GM19468 (cell line): ENCODE measurements around the gene MSRB3.

ENCODE experiments used
- ATAC-seq: cut with Tn5 transposase; IDR thresholded peaks from one replicate; pipeline ENCODE4 v1.9.1; 2021; ENCODE audit warnings: mild to moderate bottlenecking, moderate library complexity, moderate number of reproducible peaks; ENCODE audit not compliant: unreplicated experiment; ENCODE audit errors: extremely low read depth

MSRB3 gene

GRCh38 chr12:65490250-65490649 lies 211.8 kb downstream of the MSRB3 start:
- no peak for ATAC-seq

GRCh38 chr12:65492998-65493912 lies 214.8 kb downstream of the MSRB3 start:
- ATAC-seq = no peak

DNA sequence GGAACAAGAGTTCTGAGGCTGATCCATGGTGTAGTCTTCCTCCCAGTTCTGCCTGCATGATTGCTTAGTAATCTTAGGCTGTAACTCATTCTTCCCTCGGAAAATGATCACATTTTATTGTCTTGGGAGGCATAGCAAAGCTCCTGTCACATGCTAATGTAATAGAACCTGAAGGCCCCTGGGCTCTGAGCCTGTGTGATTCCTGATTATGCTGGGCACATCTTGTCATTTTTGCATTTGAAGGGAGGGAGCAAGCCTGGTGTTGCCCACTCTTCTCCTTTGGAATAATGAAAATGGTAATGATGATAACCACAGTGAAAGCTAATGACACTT lies 215.4 kb downstream of the MSRB3 start:
- ATAC-seq = no peak

DNA sequence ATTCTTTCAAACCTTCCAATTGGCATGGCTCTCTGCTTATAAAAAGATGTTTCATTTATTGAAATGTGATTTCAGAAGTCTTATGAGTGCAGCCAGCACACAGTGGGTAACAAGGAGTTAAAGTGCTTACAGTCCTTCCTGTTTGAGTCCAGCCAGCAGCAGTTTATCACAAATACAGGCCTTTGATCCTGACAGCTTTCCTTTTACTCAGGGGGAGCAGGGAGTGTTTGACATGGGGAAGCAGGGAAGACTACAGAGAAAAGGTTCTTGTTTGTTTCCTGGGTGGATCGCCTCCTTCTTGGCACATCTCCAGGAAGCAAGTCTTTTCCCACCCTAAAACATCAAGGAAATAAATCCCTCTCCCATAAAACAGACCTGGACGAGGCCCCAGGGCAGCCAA lies 216.1 kb downstream of the MSRB3 start:
- no peak for ATAC-seq

DNA sequence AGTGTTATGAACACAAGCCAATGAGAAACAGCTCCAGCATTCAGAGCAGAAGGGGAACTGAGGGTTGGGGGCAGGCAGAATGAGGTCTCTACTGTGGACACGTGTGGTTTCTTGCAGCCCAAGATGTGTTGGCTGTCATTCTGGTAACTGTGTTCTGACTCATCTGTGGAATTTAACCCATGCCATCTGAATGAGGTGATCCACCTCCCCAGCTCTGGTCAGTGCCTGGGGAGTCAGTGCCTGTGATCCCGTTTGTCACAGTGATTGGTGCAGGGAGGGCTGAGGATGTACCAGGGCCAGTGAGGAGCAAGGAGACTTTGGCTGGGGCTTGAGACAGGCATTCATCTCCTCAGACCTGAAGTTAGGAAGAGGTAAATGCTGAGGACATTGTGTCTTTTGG lies 216.8 kb downstream of the MSRB3 start:
- ATAC-seq = no peak

DNA sequence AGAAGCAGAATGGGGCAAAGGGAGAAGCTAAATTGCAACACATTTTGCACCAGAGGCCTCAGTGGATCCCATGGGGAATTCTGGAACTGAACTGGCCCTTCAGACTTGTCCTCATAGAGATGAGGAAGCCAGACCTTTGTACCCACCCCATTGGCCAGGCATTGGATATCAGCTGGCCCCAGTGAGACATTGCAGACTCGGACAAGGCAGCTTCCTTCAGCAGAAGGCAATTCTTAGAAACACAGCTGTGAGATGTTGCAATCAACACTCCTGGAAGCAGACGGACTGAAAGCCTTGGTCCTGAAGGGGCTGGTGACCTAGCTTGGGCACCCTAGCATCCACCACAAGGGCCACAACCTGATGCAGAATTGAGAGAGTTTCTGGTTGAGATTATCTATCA lies 218.1 kb downstream of the MSRB3 start:
- no peak for ATAC-seq

DNA sequence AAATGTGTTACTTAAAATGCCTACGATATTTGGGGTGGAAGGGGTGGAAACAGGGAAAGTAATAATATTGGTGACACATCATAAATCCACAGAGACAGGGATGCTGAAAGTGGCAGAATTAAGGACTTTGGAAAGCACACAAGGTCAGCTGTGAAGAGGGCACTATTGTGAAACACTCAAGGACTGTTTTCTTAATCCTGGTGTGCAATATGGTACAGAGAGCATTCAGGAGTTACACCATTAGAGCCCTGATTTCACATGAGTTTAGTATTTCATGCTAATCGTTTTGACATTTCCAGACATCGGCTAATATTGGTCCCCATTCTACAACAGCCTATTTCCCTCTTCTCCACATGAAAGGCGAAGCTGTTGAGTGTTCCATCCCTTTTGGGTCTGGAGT lies 219.2 kb downstream of the MSRB3 start:
- ATAC-seq = no peak

DNA sequence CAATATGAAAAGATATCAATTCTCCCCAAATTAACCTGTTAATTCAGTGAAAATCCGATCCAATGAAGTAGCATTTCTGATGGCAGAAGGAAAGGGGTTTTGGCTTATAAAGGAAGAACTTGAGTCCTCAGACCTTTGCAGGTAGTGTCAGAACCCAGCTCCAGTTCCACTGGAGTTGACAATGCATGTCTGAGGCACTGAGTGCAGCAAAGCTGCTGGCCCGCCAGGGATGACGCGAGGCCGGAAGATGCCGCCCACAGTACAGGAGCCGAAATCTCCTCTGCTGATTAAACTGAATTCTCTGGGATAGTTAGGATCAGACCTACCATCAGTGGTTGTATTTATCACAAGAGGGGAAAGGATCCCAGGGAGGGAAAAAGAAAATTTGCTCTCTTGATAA lies 220.7 kb downstream of the MSRB3 start:
- ATAC-seq = no peak

DNA sequence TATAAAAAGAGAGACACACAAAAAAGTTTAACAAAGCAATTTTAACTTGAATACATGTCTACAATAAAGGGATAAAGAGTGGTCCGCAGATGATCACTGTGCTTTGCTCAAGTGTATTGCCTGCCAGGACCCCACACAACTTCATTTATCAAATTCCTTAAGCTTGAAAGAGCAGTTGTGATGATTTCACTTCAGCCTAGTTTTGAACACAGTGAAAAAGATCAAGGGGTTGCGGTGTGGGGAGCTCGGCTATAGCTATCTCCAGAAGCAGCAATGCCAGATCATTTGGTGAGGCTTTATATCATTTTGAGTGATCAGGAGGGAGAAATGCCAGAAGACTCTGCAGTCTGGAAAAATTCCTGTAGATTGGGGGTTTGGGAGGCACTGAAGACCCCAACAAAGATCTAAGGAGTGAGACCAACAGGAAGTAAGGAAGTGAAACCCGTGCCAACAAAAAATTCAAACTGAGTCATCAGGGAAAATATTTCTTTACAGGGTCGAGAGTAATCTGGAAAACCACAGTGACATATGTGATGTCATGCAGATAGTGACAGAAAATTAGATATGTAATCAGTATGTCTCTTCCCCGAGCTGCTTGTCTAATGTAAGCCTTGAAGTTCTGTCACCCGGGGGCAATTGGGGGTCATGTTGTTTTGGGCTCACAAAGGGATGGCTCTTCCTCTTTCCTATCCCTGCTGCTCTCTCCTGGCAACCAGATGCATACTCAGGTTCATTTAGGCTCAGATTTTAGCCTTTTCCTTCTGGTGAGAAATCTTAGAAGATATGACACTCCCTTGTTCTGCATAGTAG lies 221.8 kb downstream of the MSRB3 start:
- ATAC-seq = no peak

- no peak for ATAC-seq
Observed at GRCh38 chr12:65501093-65501621, 222.7 kb downstream of the MSRB3 start.

GRCh38 chr12:65501935-65502334 lies 223.5 kb downstream of the MSRB3 start:
- ATAC-seq = no peak

GRCh38 chr12:65504417-65504816 lies 225.9 kb downstream of the MSRB3 start:
- no peak for ATAC-seq

- ATAC-seq = no peak
Observed at GRCh38 chr12:65505386-65506121, 227.1 kb downstream of the MSRB3 start.

DNA sequence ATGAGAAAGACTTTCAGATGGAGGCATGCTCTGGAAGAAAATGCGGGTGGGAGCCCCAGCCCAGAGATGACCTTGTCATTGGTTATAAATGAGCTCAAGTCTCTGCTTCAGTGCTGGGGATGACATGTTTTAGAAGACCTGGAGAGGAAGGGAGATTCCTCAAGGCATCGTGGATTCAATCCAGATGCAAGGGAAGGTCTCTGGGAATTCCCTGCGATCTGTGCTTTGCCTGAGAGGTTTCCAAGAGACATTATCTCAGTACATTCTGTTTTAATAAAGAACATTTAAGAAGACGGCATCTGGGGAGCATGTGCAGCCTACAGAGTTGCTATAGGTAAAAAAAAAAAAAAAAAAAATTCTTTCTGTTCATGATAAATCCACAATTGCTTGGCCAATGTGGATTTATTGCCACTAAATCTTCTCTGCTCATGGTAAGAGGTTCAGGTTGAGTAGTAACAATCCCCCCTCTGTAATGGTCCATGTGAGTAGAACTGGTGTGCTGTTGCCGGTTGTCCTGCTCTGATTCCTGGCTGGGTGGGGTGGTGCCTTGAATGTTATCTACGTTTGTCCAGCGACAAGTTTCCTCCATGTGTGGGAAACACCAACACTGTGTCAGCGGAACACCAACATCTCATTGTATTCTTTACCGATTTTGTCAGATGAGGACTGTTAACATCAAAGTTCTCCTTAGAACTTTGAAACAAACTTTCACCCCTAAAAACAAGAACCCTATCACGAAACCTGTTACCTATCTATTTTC lies 230.0 kb downstream of the MSRB3 start:
- ATAC-seq = no peak

DNA sequence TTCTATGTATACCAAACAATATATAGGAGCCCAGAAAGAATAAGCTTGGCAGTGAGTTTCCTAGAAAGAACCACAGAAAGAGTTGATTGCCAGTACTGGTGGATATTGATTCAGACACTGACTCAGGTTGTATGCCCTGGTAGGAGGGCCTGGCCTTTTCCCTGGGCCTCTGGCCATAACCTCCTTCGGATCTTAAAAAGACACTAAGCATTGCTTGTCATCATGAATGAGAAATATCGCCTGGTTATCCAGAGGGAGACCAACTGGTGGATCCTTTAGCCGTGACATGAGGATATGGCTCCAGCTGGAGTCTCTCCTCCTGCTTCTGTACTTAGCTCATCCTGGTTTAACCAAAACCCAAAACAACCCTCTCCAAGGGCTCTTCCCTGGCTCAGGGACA lies 231.5 kb downstream of the MSRB3 start:
- no peak for ATAC-seq

DNA sequence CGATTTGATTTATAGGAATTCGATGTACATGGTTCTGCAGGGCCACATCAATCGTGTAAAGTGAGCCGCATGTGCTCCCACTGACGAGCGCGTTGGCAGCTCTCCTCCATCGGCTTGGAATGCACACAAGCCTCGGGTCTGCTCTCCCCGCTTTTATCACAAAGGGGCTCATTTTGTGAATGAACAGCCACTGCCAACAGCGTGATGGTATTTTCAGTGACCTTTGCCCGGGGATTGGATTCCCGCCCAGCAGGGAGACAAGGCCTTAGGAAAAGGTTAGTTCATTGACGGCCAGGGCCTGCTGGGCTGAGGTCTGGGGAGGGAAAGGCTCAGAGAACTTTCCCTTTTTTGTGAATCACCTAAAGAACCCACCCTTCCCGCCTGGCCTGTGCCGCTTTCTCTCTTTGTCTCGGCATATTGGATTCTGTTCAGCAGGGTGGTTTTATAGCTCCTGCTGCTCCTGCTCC lies 232.1 kb downstream of the MSRB3 start:
- no peak for ATAC-seq

DNA sequence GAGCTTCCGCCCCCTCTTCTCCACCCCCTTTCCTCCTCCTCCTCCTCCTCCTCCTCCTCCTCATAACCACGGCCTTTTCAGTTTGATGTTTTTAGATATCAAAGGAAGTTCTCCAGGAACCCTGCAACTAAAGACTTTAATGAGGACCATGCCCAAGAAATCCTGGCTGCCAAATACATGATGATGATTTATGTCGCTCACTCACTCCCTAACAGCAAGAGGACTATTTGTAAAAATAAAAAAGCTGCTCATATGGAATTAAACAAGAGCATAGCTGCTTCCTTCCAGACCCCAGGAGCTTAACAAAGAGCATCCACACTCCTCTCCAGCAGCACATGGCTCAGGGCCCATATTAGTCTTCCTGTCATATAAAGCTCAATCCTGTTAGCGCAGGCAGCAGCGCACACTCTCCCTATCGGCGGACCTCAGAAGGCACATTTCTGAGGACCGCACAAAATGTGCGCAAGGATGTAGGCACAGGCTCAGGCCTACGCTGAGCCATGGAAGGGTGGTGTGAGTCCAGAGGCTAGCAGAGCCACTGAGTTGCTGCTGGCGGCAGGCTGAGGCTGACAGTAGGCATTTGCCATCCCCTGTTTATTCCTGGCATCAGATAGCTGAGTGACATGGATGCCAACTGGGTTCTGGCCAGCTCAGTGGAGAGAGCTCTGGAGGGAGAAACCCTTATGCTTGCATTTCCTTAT lies 232.8 kb downstream of the MSRB3 start:
- ATAC-seq = no peak

DNA sequence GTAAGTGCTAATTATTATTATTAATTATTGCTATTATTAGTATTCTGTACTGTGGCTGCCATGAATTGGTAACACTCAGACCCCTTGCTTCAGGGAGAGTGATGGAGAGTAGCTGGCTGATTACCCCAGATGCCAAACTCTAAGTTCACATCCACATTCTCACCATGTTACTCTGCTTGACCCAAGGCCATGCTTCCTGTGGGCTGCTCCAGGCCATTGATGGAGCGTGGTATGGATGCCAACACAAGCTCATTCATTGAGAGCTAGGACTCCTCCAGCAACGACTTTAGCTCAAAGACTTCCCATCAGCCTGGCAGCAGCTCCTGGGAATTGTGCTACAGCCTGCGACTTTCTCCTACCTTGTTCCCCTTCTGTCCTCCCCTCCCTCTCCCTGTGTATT lies 233.4 kb downstream of the MSRB3 start:
- ATAC-seq = no peak
